GM12874 (cell line): Measurements from ENCODE around the gene PMEPA1.

Source experiments
- TF ChIP-seq, protein P1 (sequence below): IDR thresholded peaks from 2 replicates; pipeline ENCODE4 v1.5.1; 2011; ENCODE audit warnings: low read depth, mild to moderate bottlenecking, control low read depth, low read length, moderate library complexity; ENCODE audit not compliant: insufficient read depth

The PMEPA1 gene

DNA sequence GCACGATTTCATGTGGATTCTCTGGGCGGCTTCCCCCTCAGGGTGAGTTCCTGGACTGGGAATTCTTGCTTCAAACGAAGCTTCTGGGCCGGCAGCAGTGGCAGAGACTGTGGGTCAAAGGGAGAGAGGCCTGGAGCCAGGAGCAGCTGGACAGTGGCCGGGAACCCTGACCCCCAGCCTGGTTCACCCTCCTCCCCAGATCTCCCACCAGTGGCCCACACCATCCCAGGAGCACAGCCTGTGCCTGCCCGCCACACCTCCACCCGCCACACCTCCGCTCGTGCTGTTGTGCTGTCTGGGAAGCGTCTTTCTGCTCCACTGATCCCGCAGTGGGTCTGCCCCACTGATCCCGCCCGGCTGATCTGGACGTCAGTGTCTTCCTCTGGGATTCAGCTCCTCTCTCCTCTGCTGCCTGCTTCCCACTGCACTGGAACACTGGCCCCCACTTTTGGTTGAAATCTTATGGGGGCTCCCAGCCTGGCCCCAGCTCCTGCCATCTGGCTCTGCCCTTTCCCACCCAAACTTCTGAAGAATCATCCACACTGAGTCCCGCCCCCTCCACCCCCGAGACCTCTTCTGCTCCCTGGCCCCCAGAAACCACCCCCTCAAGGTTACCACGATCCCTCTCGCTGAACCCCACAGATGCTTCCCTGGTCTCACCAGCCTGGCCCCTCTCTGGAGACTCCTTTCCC, 99.4 kb downstream of the PMEPA1 start:
- TF ChIP-seq, protein P1, sequence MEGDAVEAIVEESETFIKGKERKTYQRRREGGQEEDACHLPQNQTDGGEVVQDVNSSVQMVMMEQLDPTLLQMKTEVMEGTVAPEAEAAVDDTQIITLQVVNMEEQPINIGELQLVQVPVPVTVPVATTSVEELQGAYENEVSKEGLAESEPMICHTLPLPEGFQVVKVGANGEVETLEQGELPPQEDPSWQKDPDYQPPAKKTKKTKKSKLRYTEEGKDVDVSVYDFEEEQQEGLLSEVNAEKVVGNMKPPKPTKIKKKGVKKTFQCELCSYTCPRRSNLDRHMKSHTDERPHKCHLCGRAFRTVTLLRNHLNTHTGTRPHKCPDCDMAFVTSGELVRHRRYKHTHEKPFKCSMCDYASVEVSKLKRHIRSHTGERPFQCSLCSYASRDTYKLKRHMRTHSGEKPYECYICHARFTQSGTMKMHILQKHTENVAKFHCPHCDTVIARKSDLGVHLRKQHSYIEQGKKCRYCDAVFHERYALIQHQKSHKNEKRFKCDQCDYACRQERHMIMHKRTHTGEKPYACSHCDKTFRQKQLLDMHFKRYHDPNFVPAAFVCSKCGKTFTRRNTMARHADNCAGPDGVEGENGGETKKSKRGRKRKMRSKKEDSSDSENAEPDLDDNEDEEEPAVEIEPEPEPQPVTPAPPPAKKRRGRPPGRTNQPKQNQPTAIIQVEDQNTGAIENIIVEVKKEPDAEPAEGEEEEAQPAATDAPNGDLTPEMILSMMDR: no peak

DNA sequence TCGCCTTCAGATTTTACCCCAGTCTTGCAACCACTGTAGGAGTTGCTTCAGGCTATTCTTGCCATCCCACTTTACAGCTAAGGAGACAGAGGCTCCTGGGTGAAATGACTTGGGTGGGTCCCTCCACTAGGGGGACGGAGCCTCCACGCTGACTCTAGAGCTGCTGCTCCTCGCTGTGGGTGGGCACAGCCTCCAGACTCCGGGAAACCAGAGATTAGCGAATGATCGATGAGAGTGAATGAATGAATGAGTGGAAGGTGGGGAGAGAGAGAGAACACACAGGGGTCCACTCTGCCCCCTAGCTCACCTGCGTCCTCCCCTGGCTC, 100.0 kb downstream of the PMEPA1 start:
- TF ChIP-seq, protein P1: peak; percentile 35; the same call in 1 of the 2 replicates

DNA sequence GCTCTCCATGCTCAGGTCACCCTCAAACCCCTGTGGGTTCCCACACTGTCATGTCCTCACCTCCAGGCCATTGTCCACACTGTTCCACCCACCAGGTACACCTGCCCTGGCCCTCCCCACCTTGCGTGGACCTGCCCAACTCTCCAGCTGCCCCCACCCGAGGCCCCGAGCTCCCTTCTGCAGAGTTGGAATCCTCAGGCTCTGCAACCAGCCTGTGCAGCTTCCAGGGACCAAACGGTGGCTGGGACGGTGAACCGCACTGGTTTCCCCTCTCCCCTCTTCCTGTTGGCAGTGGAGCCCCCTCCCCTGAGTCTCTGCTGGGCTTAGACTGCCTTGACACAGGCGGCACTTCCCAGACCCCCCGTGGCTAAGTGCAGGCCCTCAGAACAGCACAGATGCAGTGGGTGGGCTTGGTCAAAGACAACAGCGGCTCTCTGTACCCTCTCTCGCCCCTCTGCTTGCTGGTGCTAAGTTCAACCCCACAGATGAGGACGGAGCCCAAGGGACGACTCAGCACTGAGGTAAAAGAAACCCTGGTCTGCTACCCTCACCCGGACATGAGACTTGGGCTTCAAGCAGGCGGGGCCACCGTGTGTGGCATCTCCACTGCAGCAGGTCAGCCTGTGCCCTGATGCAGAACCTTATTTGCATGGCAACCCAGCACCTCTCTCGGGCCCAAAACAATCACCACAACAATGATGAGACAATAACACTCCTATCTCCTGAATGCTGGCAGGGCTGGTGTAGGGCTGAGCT, 100.6 kb downstream of the PMEPA1 start:
- TF ChIP-seq, protein P1: no peak

DNA sequence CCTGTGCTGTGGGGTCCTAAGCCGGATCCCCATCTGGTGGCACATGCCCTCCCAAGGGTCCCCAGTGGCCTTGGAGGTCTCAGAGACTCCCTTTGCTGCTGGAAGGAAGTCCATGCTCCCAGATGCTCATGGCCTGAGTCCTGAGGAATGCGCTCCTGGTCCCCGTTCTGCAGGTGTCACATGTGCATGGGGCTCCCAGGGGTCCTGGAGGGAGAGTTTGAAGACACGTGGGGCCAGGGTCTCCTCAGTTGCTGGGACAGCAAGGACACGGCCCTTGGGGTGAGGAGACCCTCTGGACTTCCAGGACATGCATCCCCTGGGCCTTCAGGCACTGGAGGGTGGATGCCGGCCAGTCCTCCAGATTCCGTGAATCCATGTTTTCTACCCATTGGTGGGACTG, 101.3 kb downstream of the PMEPA1 start:
- TF ChIP-seq, protein P1: no peak

DNA sequence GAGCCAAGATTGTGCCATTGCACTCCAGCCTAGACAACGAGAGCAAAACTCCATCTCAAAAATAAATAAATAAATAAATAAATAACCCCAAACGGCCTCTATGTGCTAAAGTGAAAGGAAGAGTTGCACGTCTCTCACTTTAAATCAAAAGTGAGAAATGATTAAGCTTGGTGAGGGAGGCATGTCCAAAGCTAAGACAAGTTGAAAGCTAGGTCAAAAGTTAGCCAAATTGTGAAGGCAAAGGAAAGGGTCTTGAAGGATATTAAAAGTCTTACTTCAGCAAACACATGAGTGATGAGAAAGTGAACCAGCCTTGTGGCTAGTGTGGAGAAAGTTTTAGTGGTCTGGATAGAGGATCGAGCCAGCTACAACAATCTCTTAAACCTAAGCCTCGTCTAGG, 103.9 kb downstream of the PMEPA1 start:
- TF ChIP-seq, protein P1: no peak

DNA sequence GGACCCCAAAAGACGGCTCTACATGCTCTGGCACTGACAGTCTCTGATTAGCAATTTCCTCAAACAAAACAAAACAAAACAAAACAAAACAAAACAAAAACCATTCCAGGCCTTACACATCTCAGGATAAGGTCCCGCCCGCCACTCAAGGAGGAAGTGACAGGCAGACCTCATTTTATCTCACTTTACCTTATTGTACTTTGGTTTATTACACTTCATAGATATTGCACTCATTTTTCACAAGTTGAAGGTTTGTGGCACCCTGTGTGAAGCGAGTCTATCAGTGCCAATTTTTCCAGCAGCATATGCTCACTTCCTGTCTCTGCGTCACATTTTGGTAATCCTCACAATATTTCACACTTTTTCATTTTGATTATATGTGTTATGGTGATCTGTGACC, 104.8 kb downstream of the PMEPA1 start:
- TF ChIP-seq, protein P1: no peak

DNA sequence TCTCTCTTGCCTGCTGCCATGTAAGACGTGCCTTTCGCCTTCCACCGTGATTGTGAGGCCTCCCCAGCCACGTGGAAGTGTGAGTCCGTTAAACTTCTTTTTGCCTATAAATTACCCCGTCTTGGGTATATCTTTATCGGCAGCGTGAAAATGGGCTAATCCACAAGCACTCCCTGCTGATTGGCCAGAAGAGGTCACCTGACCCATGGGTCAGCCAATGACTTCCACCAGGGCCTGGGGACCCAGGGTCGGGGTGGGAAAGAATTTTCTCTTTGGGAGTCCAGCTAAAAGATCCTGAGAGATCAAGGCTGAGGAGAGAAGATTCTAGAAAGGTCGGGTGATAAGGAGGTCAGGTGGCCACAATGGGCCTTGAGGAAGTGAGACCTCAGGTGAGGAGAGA, 106.7 kb downstream of the PMEPA1 start:
- TF ChIP-seq, protein P1: no peak
